OCI-LY7 (cell line): ENCODE measurements around the gene BMERB1. TPM values are rescaled to one million over a fixed set of nuclear protein-coding genes. Genes with fewer than 3 reads are reported as not detected.
"Not testable (repeated sequence)": the region's sequence is repeated elsewhere in the genome, so short reads cannot be mapped to it uniquely, and the experiment has no call there.

Experiments used
- BruUV-seq: library from RNA; stranded (reverse); fragments of 400-500 nt; replicated peaks from 2 replicates; lab custom pipeline; 2021; lab: Mats Ljungman, UMichigan
- CTCF ChIA-PET: fragments of 300-600 bp; sonication (Branson Sonifier 250); formaldehyde crosslinking; loops from one replicate; lab custom pipeline; 2022; ENCODE audit warnings: antibody characterized with exemption; ENCODE audit not compliant: unreplicated experiment; lab: Charles Lee
- POLR2A ChIA-PET: fragments of 300-600 bp; sonication (Branson Sonifier 250); formaldehyde crosslinking; loops from one replicate; lab custom pipeline; 2022; ENCODE audit warnings: antibody characterized with exemption; lab: Charles Lee
- DNase-seq: peaks from one replicate; pipeline ENCODE4 v3.0.0-alpha.2; 2015; ENCODE audit warnings: low spot score
- H2AFZ ChIP-seq: fragments of 200-600 bp; sonication (generic), shearing (Covaris generic); 2 replicates; pipeline ENCODE4 v1.6.1; 2014; ENCODE audit warnings: mild to moderate bottlenecking, antibody characterized with exemption, low read length, moderate library complexity
- H3K27ac ChIP-seq: fragments of 200-600 bp; sonication (generic); 2 replicates; pipeline ENCODE4 v1.5.1; 2014; ENCODE audit warnings: mixed run types, low read depth, mild to moderate bottlenecking, moderate library complexity, low read length, inconsistent platforms; ENCODE audit not compliant: poor library complexity, severe bottlenecking
- H3K36me3 ChIP-seq: fragments of 200-600 bp; sonication (generic); 2 replicates; pipeline ENCODE4 v1.6.1; 2014; ENCODE audit warnings: mild to moderate bottlenecking, antibody characterized with exemption, low read length, moderate library complexity, mixed read lengths; ENCODE audit not compliant: insufficient read depth
- H3K4me1 ChIP-seq: fragments of 200-600 bp; sonication (generic); 2 replicates; pipeline ENCODE4 v1.5.1; 2014; ENCODE audit warnings: mild to moderate bottlenecking, low read length; ENCODE audit not compliant: insufficient read depth, poor library complexity, severe bottlenecking
- H3K4me2 ChIP-seq: fragments of 200-600 bp; sonication (generic); 2 replicates; pipeline ENCODE4 v1.6.1; 2014; ENCODE audit warnings: mild to moderate bottlenecking, low read length
- H3K4me3 ChIP-seq: fragments of 200-600 bp; sonication (generic); 2 replicates; pipeline ENCODE4 v1.5.1; 2014; ENCODE audit warnings: mild to moderate bottlenecking, low read depth, low read length; ENCODE audit not compliant: poor library complexity, severe bottlenecking
- H3K79me2 ChIP-seq: fragments of 200-600 bp; sonication (generic); 2 replicates; pipeline ENCODE4 v1.6.1; 2016; ENCODE audit warnings: low read depth, mild to moderate bottlenecking, low read length, moderate library complexity, mixed read lengths; ENCODE audit not compliant: insufficient read depth
- H3K9me2 ChIP-seq: fragments of 200-600 bp; sonication (generic); 2 replicates; pipeline ENCODE4 v1.6.1; 2016; ENCODE audit warnings: mild to moderate bottlenecking, low read length, mixed read lengths; ENCODE audit not compliant: insufficient read depth
- H3K9me3 ChIP-seq: fragments of 200-600 bp; sonication (generic); 2 replicates; pipeline ENCODE4 v1.6.1; 2014; ENCODE audit warnings: mild to moderate bottlenecking, mixed run types, low read length, mixed read lengths
- H4K20me1 ChIP-seq: fragments of 200-600 bp; sonication (generic); 2 replicates; pipeline ENCODE4 v1.6.1; 2014; ENCODE audit warnings: mild to moderate bottlenecking, antibody characterized with exemption, low read length, moderate library complexity, mixed read lengths; ENCODE audit not compliant: insufficient read depth
- EZH2phosphoT487 ChIP-seq: fragments of 200-600 bp; sonication (generic); IDR thresholded peaks from 2 replicates; pipeline ENCODE4 v1.6.1; 2018; ENCODE audit warnings: low read depth, borderline replicate concordance, mild to moderate bottlenecking, mixed run types, antibody characterized with exemption, low read length, moderate library complexity, mixed read lengths
- intact Hi-C: fragments of 100-400 bp; cut with micrococcal nuclease; formaldehyde crosslinking; loops from one replicate; pipeline ENCODE4 v1.10.0; 2022; ENCODE audit not compliant: unreplicated experiment
- total RNA-seq, 2 experiments: library from RNA; depleted of rRNA in 1 of 2; stranded (reverse); fragments of >200 nt in 1 of 2; shearing (Covaris generic) in 1 of 2; gene quantifications; 2 replicates each; pipeline ENCODE4 v1.2.3, GENCODE V29; 2014 to 2022
- TF ChIP-seq, protein P1 (sequence below): fragments of 200-600 bp; sonication (generic); conservative IDR thresholded peaks from 2 replicates; pipeline ENCODE4 v1.5.1; 2014; ENCODE audit warnings: mild to moderate bottlenecking, antibody characterized with exemption, low read length, moderate library complexity, mixed read lengths

Gene BMERB1
- total RNA-seq, 2 experiments from 2014 or later: not detected

DNA sequence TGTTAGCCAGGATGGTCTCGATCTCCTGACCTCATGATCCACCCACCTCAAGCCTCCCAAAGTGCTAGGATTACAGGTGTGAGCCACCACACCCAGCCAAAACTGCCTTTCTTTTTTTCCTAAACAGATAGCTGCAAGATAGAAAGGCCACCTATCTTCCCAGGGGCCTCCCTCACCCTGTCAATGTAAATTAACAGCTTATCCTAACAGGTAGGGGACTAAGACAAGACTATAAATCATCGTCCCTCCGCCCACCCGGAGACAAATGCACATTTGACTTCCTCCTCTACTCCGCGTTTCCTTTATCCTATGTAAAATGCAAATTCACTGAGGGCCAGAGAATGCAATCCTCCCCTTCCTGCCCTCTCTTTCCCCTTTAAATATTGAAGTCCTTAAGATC lies 137.2 kb downstream of the BMERB1 start:
- no peaks in the 10 kb centered on the region for H3K4me1 ChIP-seq
- no peak for DNase-seq
- H2AFZ ChIP-seq: no peak overlapping the region
- no peaks in the 10 kb centered on the region for H4K20me1 ChIP-seq
- no peak overlapping the region for H3K27ac ChIP-seq
- H3K79me2 ChIP-seq: no peaks in the 10 kb centered on the region
- POLR2A ChIA-PET: no interaction called here
- no peaks in the 10 kb centered on the region for H3K9me3 ChIP-seq
- H3K4me2 ChIP-seq: no peak overlapping the region
- TF ChIP-seq EZH2phosphoT487: no peak
- TF ChIP-seq, protein P1, sequence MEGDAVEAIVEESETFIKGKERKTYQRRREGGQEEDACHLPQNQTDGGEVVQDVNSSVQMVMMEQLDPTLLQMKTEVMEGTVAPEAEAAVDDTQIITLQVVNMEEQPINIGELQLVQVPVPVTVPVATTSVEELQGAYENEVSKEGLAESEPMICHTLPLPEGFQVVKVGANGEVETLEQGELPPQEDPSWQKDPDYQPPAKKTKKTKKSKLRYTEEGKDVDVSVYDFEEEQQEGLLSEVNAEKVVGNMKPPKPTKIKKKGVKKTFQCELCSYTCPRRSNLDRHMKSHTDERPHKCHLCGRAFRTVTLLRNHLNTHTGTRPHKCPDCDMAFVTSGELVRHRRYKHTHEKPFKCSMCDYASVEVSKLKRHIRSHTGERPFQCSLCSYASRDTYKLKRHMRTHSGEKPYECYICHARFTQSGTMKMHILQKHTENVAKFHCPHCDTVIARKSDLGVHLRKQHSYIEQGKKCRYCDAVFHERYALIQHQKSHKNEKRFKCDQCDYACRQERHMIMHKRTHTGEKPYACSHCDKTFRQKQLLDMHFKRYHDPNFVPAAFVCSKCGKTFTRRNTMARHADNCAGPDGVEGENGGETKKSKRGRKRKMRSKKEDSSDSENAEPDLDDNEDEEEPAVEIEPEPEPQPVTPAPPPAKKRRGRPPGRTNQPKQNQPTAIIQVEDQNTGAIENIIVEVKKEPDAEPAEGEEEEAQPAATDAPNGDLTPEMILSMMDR: no peak
- BruUV-seq: no TSS peak
- H3K9me2 ChIP-seq: no peaks in the 10 kb centered on the region
- CTCF ChIA-PET: no interaction called here
- H3K36me3 ChIP-seq: no peaks in the 10 kb centered on the region
- intact Hi-C loops: no loop called here
- no peak overlapping the region for H3K4me3 ChIP-seq

- no peak for DNase-seq
- Histone ChIP-seq H3K79me2 (no peaks in the 10 kb centered on the region), H4K20me1 (no peaks in the 10 kb centered on the region), H3K27ac (no peak overlapping the region), H2AFZ (no peak overlapping the region), H3K4me3 (no peak overlapping the region), H3K36me3 (no peaks in the 10 kb centered on the region), H3K4me2 (no peak overlapping the region), H3K9me2 (no peaks in the 10 kb centered on the region), H3K9me3 (no peaks in the 10 kb centered on the region), H3K4me1 (no peaks in the 10 kb centered on the region)
- BruUV-seq: no TSS peak
- CTCF ChIA-PET: no interaction called here
- intact Hi-C loops: no loop called here
- no peak for TF ChIP-seq EZH2phosphoT487
- TF ChIP-seq, protein P1: no peak
- POLR2A ChIA-PET: no interaction called here
Measured at GRCh38 chr16:15572329-15573001, 138.1 kb downstream of the BMERB1 start.

DNA sequence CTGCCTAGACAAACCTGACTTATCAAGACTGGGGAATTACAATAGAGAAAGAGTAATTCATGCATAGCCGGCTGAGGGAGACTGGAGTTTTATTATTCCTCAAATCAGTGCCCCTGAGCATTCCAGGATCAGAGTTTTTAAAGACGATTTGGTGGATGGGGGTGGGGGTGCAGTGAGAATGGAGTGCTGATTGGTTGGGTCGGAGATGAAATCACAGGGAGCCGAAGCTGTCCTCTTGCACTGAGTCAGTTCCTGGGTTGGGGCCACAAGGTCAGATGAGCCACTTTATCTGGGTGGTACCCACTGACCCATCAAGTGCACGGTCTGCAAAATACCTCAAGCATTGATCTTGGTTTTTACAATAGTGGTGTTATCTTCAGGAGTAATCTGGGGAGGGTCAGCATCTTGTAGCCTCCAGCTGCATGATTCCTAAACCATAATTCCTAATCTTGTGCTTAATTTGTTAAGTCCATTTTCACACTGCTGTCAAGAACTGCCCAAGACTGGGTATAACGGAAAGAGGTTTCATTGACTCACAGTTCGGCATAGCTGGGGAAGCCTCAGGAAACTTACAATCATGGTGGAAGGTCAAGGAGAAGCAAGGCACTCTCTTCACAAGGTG lies 139.0 kb downstream of the BMERB1 start:
- H3K27ac ChIP-seq: no peak overlapping the region
- no peaks in the 10 kb centered on the region for H3K9me3 ChIP-seq
- ChIA-PET POLR2A (no interaction called here), CTCF (no interaction called here)
- no peaks in the 10 kb centered on the region for H3K4me1 ChIP-seq
- no peak overlapping the region for H3K4me3 ChIP-seq
- H3K79me2 ChIP-seq: no peaks in the 10 kb centered on the region
- no peak for DNase-seq
- no peak overlapping the region for H3K4me2 ChIP-seq
- TF ChIP-seq, protein P1: no peak
- no peak for TF ChIP-seq EZH2phosphoT487
- no peaks in the 10 kb centered on the region for H4K20me1 ChIP-seq
- H3K9me2 ChIP-seq: no peaks in the 10 kb centered on the region
- BruUV-seq: no TSS peak
- H3K36me3 ChIP-seq: no peaks in the 10 kb centered on the region
- intact Hi-C loops: no loop called here
- no peak overlapping the region for H2AFZ ChIP-seq

DNA sequence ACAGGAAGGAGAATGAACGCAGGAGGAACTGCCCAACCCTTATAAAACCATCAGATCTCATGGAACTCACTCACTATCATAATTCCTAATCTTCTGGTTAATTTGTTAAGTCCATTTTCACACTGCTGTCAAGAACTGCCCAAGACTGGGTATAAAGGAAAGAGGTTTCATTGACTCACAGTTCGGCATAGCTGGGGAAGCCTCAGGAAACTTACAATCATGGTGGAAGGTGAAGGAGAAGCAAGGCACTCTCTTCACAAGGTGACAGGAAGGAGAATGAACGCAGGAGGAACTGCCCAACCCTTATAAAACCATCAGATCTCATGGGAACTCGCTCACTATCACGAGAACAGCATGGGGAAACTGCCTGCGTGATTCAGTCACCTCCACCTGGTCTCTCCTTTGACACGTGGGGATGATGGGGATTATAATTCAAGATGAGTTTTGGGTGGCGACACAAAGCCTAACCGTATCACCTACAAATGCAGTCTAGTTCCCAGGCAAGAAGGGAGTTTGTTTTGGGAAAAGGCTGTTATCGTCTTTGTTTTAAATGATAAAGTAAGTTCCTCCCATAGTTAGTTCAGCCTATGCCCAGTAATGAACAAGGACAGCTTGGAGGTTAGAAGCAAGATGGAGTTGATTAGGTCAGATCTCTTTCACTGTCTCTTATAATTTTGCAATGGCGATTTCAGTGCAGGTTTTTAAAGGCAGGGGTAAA lies 139.7 kb downstream of the BMERB1 start:
- CTCF ChIA-PET, DNase-seq, H3K9me2 ChIP-seq, H3K4me3 ChIP-seq, H3K79me2 ChIP-seq, BruUV-seq, H3K4me2 ChIP-seq, H3K9me3 ChIP-seq, H2AFZ ChIP-seq, H3K36me3 ChIP-seq, intact Hi-C loops, POLR2A ChIA-PET, H3K4me1 ChIP-seq, H3K27ac ChIP-seq, H4K20me1 ChIP-seq: not testable (repeated sequence)
